Measurements from ENCODE around the gene RMND5B. TPM values are rescaled to one million over a fixed set of nuclear protein-coding genes. Genes with fewer than 3 reads are reported as not detected.

Gene RMND5B
- total and polyA plus RNA-seq, 2 of the 13 experiments (the other 11 are each of a cell fraction or from before 2014, with no cell fraction given) = 18.6 to 20.4 TPM

DNA sequence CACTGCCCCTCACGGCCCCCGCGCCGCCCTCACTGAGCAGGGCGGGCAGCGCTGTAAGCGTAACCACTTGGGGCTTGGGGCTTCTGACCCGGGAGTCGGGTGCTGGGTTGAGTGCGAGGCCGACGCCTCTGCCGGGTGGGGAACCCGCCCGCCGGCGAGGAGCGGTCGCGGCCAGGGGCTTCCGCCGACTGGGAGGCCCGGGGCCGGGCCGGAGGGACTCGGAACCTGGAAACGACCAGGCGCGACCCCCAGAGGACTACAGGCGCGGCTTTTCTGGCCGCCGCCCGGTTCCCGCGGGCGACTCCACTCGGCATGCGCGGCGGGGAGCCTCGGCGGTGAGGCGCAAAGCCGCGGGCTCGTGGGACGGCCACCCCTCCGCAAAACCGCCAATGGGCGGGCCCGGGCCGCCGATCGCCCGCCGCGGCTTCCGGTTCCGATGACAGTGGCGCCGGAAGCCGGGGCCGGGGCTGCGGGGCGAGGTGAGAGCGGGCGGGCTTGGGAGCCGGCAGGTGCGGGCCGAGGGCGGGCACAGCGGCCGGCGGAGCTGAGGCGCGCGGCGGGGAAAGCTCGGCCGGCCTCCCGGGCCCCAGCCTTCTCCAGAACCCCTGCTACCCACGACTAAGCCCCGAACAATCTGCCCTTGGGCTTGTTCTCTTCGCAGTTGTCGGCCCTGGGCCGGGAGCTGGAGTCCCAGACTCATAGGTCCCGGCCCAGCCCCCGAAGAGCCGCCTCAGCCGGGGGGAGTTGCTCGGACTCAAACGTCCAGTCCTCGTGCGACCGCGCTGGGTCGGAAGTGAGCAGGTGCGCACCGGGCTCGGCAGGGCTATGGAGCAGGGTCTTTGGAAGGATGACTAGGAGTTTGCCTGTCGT, at the start of gene RMND5B (continued):
- TF ChIP-seq ZSCAN9 (CRISPR knock-in tag; IDR thresholded peaks at IDR 0.05; ENCODE audit: borderline replicate concordance) (no peak), HOXA3 (CRISPR knock-in tag; IDR thresholded peaks at IDR 0.05) (peak; percentile 82), IRX3 (CRISPR knock-in tag; IDR thresholded peaks at IDR 0.05; ENCODE audit: borderline replicate concordance, low read depth) (no peak), ZNF564 (CRISPR knock-in tag; IDR thresholded peaks at IDR 0.05) (peak; percentile 68; the same call in 1 of the 2 replicates), ZNF562 (CRISPR knock-in tag; IDR thresholded peaks at IDR 0.05; ENCODE audit: borderline replicate concordance) (no peak), ATF3 (CRISPR knock-in tag; IDR thresholded peaks at IDR 0.05) (no peak), XRCC5 (optimal IDR thresholded peaks at IDR 0.05; ENCODE audit: low read length) (peak; percentile 73), THAP8 (CRISPR knock-in tag; IDR thresholded peaks at IDR 0.05; ENCODE audit: borderline replicate concordance) (no peak), KIAA2018 (CRISPR knock-in tag; IDR thresholded peaks at IDR 0.05; ENCODE audit: borderline replicate concordance) (no peak), NFKB2 (CRISPR knock-in tag; IDR thresholded peaks at IDR 0.05; ENCODE audit: borderline replicate concordance) (0 out of 2 replicates have a peak, but pooled peaks have one; percentile 31), NR2F6 (IDR thresholded peaks at IDR 0.05) (no peak), NR2F6 (CRISPR knock-in tag; IDR thresholded peaks at IDR 0.05) (no peak), ZNF232 (CRISPR knock-in tag; IDR thresholded peaks at IDR 0.05; ENCODE audit: borderline replicate concordance) (no peak), SRSF1 (optimal IDR thresholded peaks at IDR 0.05; ENCODE audit: low read depth, low read length) (no peak), ZNF274 (CRISPR knock-in tag; IDR thresholded peaks at IDR 0.05) (peak; percentile 65)
- TF ChIP-seq, protein P1, sequence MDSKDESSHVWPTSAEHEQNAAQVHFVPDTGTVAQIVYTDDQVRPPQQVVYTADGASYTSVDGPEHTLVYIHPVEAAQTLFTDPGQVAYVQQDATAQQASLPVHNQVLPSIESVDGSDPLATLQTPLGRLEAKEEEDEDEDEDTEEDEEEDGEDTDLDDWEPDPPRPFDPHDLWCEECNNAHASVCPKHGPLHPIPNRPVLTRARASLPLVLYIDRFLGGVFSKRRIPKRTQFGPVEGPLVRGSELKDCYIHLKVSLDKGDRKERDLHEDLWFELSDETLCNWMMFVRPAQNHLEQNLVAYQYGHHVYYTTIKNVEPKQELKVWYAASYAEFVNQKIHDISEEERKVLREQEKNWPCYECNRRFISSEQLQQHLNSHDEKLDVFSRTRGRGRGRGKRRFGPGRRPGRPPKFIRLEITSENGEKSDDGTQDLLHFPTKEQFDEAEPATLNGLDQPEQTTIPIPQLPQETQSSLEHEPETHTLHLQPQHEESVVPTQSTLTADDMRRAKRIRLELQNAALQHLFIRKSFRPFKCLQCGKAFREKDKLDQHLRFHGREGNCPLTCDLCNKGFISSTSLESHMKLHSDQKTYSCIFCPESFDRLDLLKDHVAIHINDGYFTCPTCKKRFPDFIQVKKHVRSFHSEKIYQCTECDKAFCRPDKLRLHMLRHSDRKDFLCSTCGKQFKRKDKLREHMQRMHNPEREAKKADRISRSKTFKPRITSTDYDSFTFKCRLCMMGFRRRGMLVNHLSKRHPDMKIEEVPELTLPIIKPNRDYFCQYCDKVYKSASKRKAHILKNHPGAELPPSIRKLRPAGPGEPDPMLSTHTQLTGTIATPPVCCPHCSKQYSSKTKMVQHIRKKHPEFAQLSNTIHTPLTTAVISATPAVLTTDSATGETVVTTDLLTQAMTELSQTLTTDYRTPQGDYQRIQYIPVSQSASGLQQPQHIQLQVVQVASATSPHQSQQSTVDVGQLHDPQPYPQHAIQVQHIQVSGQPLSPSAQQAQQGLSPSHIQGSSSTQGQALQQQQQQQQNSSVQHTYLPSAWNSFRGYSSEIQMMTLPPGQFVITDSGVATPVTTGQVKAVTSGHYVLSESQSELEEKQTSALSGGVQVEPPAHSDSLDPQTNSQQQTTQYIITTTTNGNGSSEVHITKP (CRISPR knock-in tag; IDR thresholded peaks at IDR 0.05; ENCODE audit: low read depth) = peak; percentile 98

All from HepG2 (cell line).